Measurements from ENCODE around the gene DPPA3. TPM values are rescaled to one million over a fixed set of nuclear protein-coding genes. Genes with fewer than 3 reads are reported as not detected.

Gene DPPA3
- total RNA-seq, 2 donors from 2014 or later: not detected

DNA sequence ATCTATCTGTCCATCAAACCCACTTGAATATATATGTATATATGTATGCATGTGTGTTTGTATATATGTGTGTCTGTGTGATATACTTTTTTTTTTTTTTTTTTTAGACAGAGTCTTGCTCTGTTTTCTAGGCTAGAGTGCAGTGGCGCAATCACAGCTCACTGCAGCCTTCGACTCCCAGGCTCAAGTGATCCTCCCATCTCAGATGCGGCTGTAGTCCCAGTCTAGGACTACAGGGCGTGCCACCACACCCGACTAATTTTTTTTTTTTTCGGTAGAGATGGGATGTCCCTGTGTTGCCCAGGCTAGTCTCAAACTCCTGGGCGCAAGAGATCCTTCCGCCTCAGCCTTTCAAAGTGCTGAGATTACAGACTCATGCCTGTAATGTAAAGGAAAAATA, 32.5 kb upstream of the DPPA3 start:
- TF ChIP-seq, protein P1, sequence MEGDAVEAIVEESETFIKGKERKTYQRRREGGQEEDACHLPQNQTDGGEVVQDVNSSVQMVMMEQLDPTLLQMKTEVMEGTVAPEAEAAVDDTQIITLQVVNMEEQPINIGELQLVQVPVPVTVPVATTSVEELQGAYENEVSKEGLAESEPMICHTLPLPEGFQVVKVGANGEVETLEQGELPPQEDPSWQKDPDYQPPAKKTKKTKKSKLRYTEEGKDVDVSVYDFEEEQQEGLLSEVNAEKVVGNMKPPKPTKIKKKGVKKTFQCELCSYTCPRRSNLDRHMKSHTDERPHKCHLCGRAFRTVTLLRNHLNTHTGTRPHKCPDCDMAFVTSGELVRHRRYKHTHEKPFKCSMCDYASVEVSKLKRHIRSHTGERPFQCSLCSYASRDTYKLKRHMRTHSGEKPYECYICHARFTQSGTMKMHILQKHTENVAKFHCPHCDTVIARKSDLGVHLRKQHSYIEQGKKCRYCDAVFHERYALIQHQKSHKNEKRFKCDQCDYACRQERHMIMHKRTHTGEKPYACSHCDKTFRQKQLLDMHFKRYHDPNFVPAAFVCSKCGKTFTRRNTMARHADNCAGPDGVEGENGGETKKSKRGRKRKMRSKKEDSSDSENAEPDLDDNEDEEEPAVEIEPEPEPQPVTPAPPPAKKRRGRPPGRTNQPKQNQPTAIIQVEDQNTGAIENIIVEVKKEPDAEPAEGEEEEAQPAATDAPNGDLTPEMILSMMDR (IDR thresholded peaks at IDR 0.05): no peak
- DNase-seq (ENCODE audit: low spot score) (no peak), ATAC-seq (ENCODE audit: insufficient number of reproducible peaks, low FRiP score, low read depth) (no peak)
- no peaks in the 10 kb centered on the region for H3K36me3 ChIP-seq
- no peaks in the 10 kb centered on the region for H3K27me3 ChIP-seq (replicated peaks; ENCODE audit: insufficient read depth)
- H3K27ac ChIP-seq: no peak overlapping the region
- H3K4me3 ChIP-seq: no peak overlapping the region
- no peaks in the 10 kb centered on the region for H3K9me3 ChIP-seq
- H3K4me1 ChIP-seq (ENCODE audit: control insufficient read depth in 1 of 2, low read depth in 2 of 2): no peaks in the 10 kb centered on the region

DNA sequence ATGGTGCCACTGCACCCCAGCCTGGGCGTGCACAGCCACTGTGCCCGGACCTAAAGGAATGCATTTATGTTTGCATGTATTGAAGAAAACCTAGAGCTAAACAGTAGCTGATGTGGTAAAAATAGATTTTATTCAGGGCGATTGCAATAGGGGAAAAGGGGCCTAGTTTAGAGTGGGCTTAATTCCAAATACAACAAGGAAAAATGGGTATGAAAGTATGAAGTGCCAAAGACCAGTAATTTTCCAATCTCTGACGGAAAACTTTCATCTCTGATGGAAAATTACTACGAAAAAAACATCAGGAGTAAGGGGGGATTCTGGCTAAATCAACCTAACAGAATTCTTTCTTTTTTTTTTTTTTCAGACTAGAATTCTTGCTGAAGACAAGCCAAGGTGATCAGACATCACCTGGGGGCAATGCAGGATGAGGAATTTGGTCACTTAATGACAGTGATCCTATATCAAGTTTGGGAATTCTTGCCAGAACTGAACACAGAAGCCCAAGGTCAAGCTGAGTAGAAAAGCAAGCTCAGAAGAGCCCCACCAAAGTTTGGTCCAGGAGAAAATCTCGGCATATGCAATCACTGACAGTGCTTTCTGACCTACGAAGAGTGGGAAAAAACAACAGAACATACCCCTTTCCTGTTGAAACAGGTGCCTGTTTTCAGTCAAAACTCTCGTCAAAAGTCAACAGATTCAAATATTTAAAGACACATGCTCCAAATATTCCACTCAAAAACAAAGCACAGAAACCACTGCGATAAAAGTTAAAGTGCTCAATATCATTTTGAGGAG, 31.8 kb upstream of the DPPA3 start:
- Histone ChIP-seq H3K27ac (no peak overlapping the region), H3K36me3 (no peaks in the 10 kb centered on the region), H3K27me3 (replicated peaks; ENCODE audit: insufficient read depth) (no peaks in the 10 kb centered on the region), H3K4me1 (ENCODE audit: control insufficient read depth in 1 of 2, low read depth in 2 of 2) (no peaks in the 10 kb centered on the region), H3K4me3 (no peak overlapping the region), H3K9me3 (no peaks in the 10 kb centered on the region)
- TF ChIP-seq, protein P1 (IDR thresholded peaks at IDR 0.05): no peak
- DNase-seq (ENCODE audit: low spot score): no peak
- ATAC-seq (ENCODE audit: insufficient number of reproducible peaks, low FRiP score, low read depth): no peak

DNA sequence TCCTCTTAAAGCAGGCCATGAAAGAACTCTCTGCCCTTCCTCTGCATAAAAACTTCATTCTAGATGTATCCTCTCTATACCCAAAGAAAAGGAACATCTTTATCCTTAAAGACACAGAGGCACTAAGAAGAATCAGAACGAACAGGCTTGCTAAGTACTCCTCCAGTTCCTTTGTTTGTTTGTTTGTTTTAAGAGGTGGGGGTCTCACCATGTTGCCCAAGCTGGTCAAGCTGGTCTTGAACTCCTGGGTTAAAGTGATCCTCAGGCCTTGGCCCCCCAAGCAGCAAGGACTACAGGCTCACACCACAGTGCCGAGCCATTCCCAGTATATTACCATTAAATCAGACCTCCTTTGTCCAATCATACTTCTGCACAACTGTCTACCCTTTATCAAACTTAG, 29.7 kb upstream of the DPPA3 start:
- no peaks in the 10 kb centered on the region for H3K27me3 ChIP-seq (replicated peaks; ENCODE audit: insufficient read depth)
- no peaks in the 10 kb centered on the region for H3K9me3 ChIP-seq
- H3K36me3 ChIP-seq: no peaks in the 10 kb centered on the region
- H3K27ac ChIP-seq: no peak overlapping the region
- DNase-seq (ENCODE audit: low spot score) (no peak), ATAC-seq (ENCODE audit: insufficient number of reproducible peaks, low FRiP score, low read depth) (no peak)
- TF ChIP-seq, protein P1 (IDR thresholded peaks at IDR 0.05): no peak
- no peaks in the 10 kb centered on the region for H3K4me1 ChIP-seq (ENCODE audit: control insufficient read depth in 1 of 2, low read depth in 2 of 2)
- H3K4me3 ChIP-seq: no peak overlapping the region

DNA sequence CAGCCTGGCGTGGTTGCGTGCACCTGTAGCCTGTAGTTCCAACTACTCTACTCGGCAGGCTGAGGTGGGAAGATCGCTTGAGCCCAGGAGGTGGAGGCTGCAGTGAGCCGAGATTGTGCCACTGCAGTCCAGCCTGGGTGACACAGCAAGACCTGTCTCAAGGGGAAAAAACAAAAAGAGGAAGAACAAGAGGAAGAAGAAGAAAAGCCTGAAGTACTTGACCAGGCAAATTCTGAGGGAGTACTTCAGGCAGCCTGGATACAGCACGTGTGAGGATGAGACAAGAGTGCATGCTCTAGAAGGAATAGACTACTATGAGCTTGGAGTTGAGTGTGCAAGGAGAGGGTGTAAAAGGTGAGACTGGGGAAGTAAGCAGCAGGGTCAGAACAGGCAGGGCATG, 17.4 kb upstream of the DPPA3 start:
- Histone ChIP-seq H3K36me3 (no peaks in the 10 kb centered on the region), H3K4me1 (ENCODE audit: control insufficient read depth in 1 of 2, low read depth in 2 of 2) (peaks cover 4 to 6% of the 10 kb centered on the region in 2 donors), H3K4me3 (no peak overlapping the region), H3K27ac (no peak overlapping the region), H3K27me3 (replicated peaks; ENCODE audit: insufficient read depth) (no peaks in the 10 kb centered on the region), H3K9me3 (no peaks in the 10 kb centered on the region)
- ATAC-seq (ENCODE audit: insufficient number of reproducible peaks, low FRiP score, low read depth): no peak
- DNase-seq (ENCODE audit: low spot score): no peak
- TF ChIP-seq, protein P1 (IDR thresholded peaks at IDR 0.05): no peak

DNA sequence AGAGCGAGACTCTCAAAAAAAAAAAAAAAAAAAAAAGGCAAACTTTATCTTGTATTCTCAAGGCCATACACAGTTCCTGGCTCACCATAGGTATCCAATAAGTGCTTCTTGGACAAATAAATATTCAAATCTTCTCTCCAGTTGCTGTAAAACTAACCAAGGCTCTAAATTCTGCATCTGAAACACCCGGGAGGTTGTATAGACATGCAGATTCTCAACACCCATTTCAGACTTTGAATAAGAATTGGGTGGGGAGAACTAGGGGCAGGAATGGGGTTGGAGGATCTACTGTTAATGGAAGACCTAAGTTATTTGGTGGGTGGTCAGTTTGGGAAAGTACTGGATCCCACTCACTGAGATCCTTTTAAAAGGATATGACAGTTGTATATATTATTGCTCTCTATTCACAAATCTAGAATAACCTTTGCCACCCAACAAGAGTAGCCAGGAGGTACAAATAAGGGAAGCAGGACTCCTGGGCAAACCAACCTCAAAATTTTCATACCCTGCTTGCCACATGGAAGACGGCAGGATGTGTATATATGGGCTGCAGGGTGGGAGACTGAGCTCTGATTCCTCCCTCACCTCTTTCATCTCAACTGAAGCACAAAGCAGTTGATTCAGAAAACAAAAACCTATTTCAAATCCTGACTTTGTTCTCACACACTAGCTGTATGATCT, 16.5 kb upstream of the DPPA3 start:
- no peak overlapping the region for H3K4me3 ChIP-seq
- H3K9me3 ChIP-seq: no peaks in the 10 kb centered on the region
- no peaks in the 10 kb centered on the region for H3K27me3 ChIP-seq (replicated peaks; ENCODE audit: insufficient read depth)
- ATAC-seq (ENCODE audit: insufficient number of reproducible peaks, low FRiP score, low read depth) (no peak), DNase-seq (ENCODE audit: low spot score) (no peak)
- no peaks in the 10 kb centered on the region for H3K36me3 ChIP-seq
- peaks cover 4 to 6% of the 10 kb centered on the region in 2 donors for H3K4me1 ChIP-seq (ENCODE audit: control insufficient read depth in 1 of 2, low read depth in 2 of 2)
- H3K27ac ChIP-seq: no peak overlapping the region
- TF ChIP-seq, protein P1 (IDR thresholded peaks at IDR 0.05): no peak
